Activated CD4-positive, alpha-beta T cell treated with anti-CD3 and anti-CD28 coated beads for 24 hours (primary cell): ENCODE results near the gene IFNA7.
A peak's percentile ranks its signal among the peaks of the same experiment; 100 is the strongest.
"Not testable (repeated sequence)": the region's sequence is repeated elsewhere in the genome, so short reads cannot be mapped to it uniquely, and the experiment has no call there.

ENCODE experiments used
- DNase-seq, 2 donors: peaks; one replicate each; pipeline ENCODE4 v3.0.0-alpha.2; 2020; ENCODE audit warnings: low read depth in 2 of 2

The IFNA7 gene

DNA sequence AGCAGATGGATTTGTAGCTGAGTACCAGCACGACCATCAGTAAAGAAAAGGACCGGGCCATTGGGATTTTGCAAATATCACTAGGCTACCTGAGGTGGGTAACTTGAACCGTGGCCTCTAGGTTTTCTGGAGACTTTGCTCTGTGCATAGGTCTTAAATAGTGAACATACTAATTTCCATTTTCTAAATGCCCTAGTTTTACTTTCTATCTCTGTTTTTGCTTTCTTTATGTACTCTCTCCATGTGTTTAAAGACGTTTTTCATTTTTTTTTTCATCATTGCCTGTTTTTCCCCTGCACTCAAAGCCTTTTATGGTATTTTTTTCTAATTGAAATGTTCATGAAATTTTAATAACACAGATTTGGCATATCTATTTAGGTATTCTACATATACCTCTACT, at the start of gene IFNA7:
Gene IFNA7 (minus strand): TSS at position 101 of the 400 bp plus-strand sequence. CDS start 40 bp downstream, at position 61.
- DNase-seq = not testable (repeated sequence)

DNA sequence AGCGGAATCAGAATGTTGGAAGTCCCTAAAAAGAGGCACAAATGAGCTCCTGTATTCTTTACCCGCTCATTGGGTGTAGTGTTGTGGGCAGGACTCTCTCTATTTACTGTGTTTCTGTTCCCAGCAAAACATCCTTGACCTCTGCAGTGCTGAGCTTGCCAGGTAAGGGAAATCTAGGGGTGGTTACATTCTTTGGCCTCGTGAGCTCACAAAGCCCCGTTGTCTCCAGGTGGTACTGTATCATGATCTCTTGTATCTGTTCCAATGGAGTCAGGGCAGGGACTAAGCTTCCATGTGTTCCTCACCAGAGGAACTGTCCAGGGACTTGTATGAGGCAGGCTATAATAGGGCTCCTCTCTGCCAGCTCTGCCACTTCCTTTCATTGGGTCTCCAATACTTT, 49.6 kb upstream of the IFNA7 start:
- DNase-seq = no peak

- DNase-seq = no peak
These were observed 49.2 kb upstream of the IFNA7 start for GRCh38 chr9:21251190-21251589.

DNA sequence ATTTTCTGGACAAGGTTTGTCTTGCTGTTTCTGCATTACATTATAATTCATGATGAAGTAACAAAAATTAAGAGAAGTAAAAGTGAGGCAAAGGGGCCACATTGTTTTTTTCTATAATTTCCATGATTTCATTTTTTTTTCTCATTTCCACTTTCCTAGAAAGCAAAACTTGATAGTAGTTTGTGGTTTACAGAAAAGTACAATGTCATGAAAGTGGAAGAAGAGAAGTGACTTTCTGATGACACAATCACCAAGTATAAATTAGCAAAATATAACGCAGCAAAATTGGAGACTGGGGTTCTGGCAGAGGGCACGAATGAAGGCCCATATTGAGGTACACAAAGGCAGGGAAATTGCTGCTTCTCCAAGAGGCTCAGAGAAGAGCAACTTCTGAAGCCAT, 42.8 kb upstream of the IFNA7 start:
- DNase-seq = no peak

DNA sequence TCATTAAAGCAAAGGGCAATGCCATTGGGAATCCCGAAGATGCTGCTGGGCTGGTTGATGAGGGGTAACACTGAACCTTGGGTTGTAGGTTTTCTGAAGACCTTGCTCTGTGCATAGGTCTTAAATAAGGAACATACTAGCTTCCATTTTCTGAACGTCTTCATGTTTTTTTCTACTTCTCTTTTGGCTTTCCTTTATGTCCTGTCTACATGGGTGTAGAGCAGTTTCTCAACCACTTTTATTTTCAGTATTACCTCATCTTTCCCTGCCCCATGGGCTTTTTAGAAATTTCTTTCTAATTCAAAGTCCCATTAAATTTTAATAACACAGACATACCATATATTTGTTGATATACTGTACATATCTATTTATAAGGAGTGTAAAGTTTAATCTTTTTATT, 37.9 kb upstream of the IFNA7 start, which contains the start of gene IFNA14:
Gene IFNA14 (minus strand): TSS at position 95 of the 400 bp plus-strand sequence. CDS start 70 bp downstream, at position 25.
- DNase-seq = no peak

DNA sequence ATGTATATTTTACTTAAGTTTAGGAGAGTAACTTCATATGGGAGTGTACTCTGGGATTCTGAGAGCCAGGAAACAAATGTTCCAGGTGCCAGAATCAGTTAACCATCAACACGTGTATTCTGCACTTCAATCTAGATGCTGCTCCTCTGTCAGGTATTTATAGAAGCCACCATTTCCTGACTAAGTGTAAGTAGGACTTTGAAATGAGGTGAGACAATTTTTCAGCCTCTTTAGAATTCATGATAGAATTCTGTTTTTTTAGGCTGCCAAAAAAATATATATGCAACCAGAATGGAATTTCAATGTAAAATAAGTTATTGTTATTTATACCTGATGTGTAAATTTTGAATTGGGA, 34.3 kb upstream of the IFNA7 start:
- not testable (repeated sequence) for DNase-seq

DNA sequence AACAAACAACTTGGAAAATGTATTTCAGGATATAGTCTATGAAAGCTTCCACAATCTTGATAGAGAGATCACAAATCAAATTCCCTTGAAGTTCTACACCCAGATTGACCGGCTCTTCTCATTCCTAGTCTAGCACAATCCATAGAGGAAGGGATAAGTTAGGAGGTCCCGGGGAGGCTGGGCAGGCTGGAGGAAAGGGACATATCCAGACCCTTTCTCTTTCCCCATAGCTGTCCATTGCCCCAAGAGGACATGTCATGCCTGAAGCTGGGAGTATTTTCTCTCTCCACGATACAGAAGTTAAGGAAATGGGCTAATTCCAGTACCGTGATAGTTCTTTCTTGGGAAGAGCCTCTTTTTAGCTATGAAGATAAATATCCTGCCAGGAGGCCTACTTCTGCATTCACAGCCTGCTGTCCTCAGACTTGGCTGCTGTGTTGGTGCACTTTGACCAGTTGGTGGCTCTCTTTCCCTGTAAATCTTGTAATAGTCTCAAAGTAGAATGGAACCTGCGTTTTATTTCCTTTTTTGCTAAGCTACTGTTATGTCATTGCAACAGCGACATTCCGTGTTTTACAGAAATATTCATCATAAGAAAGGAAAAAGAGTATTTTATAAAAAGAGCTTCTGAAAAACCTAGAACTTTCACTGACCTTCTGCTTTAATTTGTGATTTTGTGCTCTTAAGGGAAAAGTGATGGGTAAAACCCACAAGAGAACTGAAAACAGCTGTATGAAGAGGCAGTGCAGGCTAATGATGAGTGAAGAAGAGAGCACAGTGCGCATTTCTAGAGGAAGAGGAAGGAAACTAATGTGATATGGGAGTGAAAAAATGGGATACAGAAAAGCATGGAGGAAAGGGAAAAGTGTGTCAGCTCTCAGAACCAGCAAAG, 33.7 kb upstream of the IFNA7 start:
- not testable (repeated sequence) for DNase-seq

DNA sequence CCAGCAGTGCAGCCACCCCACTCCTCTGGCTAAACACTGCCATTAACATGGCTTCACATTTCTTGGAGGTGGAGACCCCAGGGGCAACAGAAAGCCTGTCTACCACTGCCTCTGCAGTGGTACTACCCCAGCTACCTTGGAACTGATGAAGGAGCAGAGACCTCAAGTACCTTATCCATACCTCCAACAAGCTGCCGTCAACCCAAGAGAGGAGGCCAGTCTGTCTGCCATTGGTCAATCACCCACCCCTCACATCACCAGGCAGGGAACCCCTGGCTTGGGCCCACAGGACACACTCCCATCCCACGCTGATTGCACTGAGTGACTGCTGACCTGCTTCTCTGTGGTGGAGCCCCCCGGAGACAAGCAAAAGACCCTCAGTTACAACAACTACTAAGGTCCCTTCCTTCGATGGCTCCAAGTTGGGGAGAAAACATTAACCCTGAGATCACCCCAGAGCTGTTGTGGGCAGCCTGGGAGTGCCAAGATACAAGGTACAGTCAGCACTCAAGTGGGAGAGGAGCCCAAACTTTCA, 32.2 kb upstream of the IFNA7 start:
- no peak for DNase-seq

GRCh38 chr9:21233258-21233657, 31.3 kb upstream of the IFNA7 start:
- no peak for DNase-seq

DNA sequence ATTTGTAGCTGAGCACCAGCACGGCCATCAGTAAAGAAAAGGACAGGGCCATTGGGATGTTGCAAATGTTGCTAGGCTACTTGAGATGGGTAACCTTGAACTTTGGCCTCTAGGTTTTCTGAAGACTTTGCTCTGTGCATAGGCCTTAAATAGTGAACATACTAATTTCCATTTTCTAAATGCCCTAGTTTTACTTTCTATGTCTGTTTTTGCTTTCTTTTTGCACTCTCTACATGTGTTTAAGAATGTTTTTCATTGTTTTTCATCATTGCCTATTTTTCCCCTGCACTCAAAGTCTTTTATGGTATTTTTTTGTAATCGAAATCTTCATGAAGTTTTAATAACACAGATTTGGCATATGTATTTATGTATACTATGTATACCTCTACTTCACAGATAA, 26.1 kb upstream of the IFNA7 start, which contains the start of gene IFNA17:
Gene IFNA17 (minus strand): TSS at position 101 of the 400 bp plus-strand sequence. CDS start 49 bp downstream, at position 52.
- no peak for DNase-seq

- DNase-seq = not testable (repeated sequence)
These were observed 15.2 kb upstream of the IFNA7 start, which contains the start of gene IFNA16 for GRCh38 chr9:21217211-21217610. Gene IFNA16, minus strand, starts transcription at chr9:21217311. Its CDS starts 6 bp downstream, at chr9:21217305.

- DNase-seq = not testable (repeated sequence)
These were observed 11.7 kb upstream of the IFNA7 start for GRCh38 chr9:21213411-21214326.

- DNase-seq = not testable (repeated sequence)
These were observed 10.2 kb upstream of the IFNA7 start for GRCh38 chr9:21212160-21212559.

- DNase-seq = not testable (repeated sequence)
These were observed 8.8 kb upstream of the IFNA7 start for GRCh38 chr9:21210782-21211181.

- DNase-seq = no peak
These were observed 8.3 kb upstream of the IFNA7 start for GRCh38 chr9:21210311-21210710.

GRCh38 chr9:21207043-21207442, 5.0 kb upstream of the IFNA7 start, which contains the start of gene IFNA10:
Gene IFNA10, minus strand, starts transcription at chr9:21207143. Its CDS starts 46 bp downstream, at chr9:21207097.
- DNase-seq = not testable (repeated sequence)

- DNase-seq = no peak
These were observed 3.2 kb upstream of the IFNA7 start for GRCh38 chr9:21205204-21205603.

GRCh38 chr9:21194867-21195776, 6.9 kb downstream of the IFNA7 start:
- DNase-seq = peak in 1 of 2 donors; percentile 5

DNA sequence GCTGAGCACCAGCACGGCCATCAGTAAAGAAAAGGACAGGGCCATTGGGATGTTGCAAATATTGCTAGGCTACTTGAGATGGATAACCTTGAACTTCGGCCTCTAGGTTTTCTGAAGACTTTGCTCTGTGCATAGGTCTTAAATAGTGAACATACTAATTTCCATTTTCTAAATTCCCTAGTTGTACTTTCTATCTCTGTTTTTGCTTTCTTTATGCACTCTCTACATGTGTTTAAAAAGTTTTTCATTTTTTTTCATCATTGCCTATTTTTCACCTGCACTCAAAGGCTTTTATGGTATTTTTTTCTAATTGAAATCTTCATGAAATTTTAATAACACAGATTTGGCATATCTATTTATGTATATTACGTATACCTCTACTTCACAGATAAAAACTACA, 14.5 kb downstream of the IFNA7 start, which contains the start of gene IFNA4:
Gene IFNA4 (minus strand): TSS at position 101 of the 400 bp plus-strand sequence. CDS start 56 bp downstream, at position 45.
- DNase-seq = not testable (repeated sequence)
